Gastroesophageal sphincter (tissue), 3 donors: ENCODE results near the gene SUPT4H1.

Experiments
- CTCF ChIP-seq, 4 experiments: fragments of 200-600 bp in 2 of 4; fragments of 450-650 bp in 2 of 4; sonication (generic) in 1 of 4; IDR thresholded peaks; one replicate each; pipeline ENCODE4 v1.5.1; 2017 to 2019; ENCODE audit warnings: antibody characterized with exemption in 4 of 4, mild to moderate bottlenecking in 2 of 4, moderate library complexity in 2 of 4
- EP300 ChIP-seq: sonication (generic); formaldehyde crosslinking; IDR thresholded peaks from one replicate; pipeline ENCODE4 v1.6.1; 2017; ENCODE audit warnings: antibody characterized with exemption, mild to moderate bottlenecking
- POLR2A ChIP-seq, 2 donors: fragments of 450-650 bp; IDR thresholded peaks; one replicate each; pipeline ENCODE4 v1.6.1; 2017; ENCODE audit warnings: antibody characterized with exemption in 2 of 2, mild to moderate bottlenecking in 2 of 2, moderate library complexity in 1 of 2
- POLR2AphosphoS5 ChIP-seq: sonication (generic); formaldehyde crosslinking; IDR thresholded peaks from one replicate; pipeline ENCODE4 v1.6.1; 2017; ENCODE audit warnings: antibody characterized with exemption

GRCh38 chr17:58377661-58378060 lies 25.7 kb upstream of the SUPT4H1 start:
- TF ChIP-seq POLR2A (IDR thresholded peaks at IDR 0.05) (no peak), POLR2AphosphoS5 (no peak), CTCF (IDR thresholded peaks at IDR 0.05) (no peak), EP300 (no peak)
